Activated CD4-positive, CD25-positive, alpha-beta regulatory T cell treated with anti-CD3 and anti-CD28 coated beads, Interleukin-2, amount 50 U/mL, for 16 hours (primary cell): ENCODE data around the gene FLNC.

Experiments used
- DNase-seq: peaks from one replicate; pipeline ENCODE4 v3.0.0-alpha.2; 2020; ENCODE audit warnings: low read depth, low spot score

The FLNC gene

GRCh38 chr7:128843938-128844621 lies 13.9 kb downstream of the FLNC start:
- no peak for DNase-seq

- DNase-seq = no peak
Observed at GRCh38 chr7:128844777-128845311, 14.6 kb downstream of the FLNC start.

GRCh38 chr7:128845475-128845874 lies 15.3 kb downstream of the FLNC start:
- no peak for DNase-seq

GRCh38 chr7:128845987-128846386 lies 15.8 kb downstream of the FLNC start:
- no peak for DNase-seq

- DNase-seq = no peak
Observed at GRCh38 chr7:128846781-128847444, 16.7 kb downstream of the FLNC start.

- DNase-seq = no peak
Observed at GRCh38 chr7:128847721-128848211, 17.6 kb downstream of the FLNC start.

GRCh38 chr7:128848289-128849155 lies 18.3 kb downstream of the FLNC start:
- no peak for DNase-seq

GRCh38 chr7:128849156-128849515 lies 18.9 kb downstream of the FLNC start:
- no peak for DNase-seq

GRCh38 chr7:128849804-128850490 lies 19.7 kb downstream of the FLNC start:
- DNase-seq = no peak

GRCh38 chr7:128852537-128853254 lies 22.5 kb downstream of the FLNC start:
- DNase-seq = no peak

- no peak for DNase-seq
Observed at GRCh38 chr7:128853799-128854198, 23.6 kb downstream of the FLNC start.

GRCh38 chr7:128854396-128854795 lies 24.2 kb downstream of the FLNC start:
- DNase-seq = no peak

GRCh38 chr7:128855559-128855958 lies 25.4 kb downstream of the FLNC start:
- no peak for DNase-seq

GRCh38 chr7:128856001-128856718 lies 26.0 kb downstream of the FLNC start:
- no peak for DNase-seq

- no peak for DNase-seq
Observed at GRCh38 chr7:128858380-128859231, 28.4 kb downstream of the FLNC start.

- no peak for DNase-seq
Observed at GRCh38 chr7:128859232-128860157, 29.3 kb downstream of the FLNC start.

GRCh38 chr7:128860158-128861073 lies 30.2 kb downstream of the FLNC start:
- no peak for DNase-seq
